Measurements from ENCODE around the gene ATP11C.
"Not testable (repeated sequence)": the region's sequence is repeated elsewhere in the genome, so short reads cannot be mapped to it uniquely, and the experiment has no call there.

GRCh38 chrX:139685175-139685574, 247.7 kb downstream of the ATP11C start:
- not testable (repeated sequence) for TF ChIP-seq CTCF (IDR thresholded peaks at IDR 0.05; ENCODE audit: poor library complexity); EZH2phosphoT487 (IDR thresholded peaks at IDR 0.05; ENCODE audit: low read depth, severe bottlenecking, unreplicated experiment); EZH2 (IDR thresholded peaks at IDR 0.05; ENCODE audit: borderline replicate concordance)

All from hepatocyte (in vitro differentiated cells).